Stomach (tissue), 9 donors: ENCODE data around the gene PRAMEF1. TPM values are rescaled to one million over a fixed set of nuclear protein-coding genes. Genes with fewer than 3 reads are reported as not detected.

Experiments
- DNase-seq, 2 donors: peaks; one replicate each; pipeline versions ENCODE4 v3.0.0 to v3.0.0-alpha.2; 2013 to 2019
- H3K27ac ChIP-seq, 5 donors: fragments of 200-600 bp in 4 of 5; sonication (generic) in 4 of 5; one replicate each; pipeline ENCODE4 v1.5.1; 2013 to 2019; ENCODE audit warnings: mild to moderate bottlenecking in 1 of 5, moderate library complexity in 1 of 5
- H3K27me3 ChIP-seq, 3 donors: fragments of 200-600 bp; sonication (generic); one replicate each; pipeline ENCODE4 v1.5.1; 2017 to 2019; ENCODE audit warnings: mixed run types in 1 of 3
- H3K36me3 ChIP-seq, 4 donors: fragments of 200-600 bp; sonication (generic); 1 replicate in 3 of 4; 2 replicates in 1 of 4; pipeline ENCODE4 v1.5.1; 2016 to 2019
- H3K4me1 ChIP-seq, 4 donors: fragments of 200-600 bp; sonication (generic); one replicate each; pipeline ENCODE4 v1.5.1; 2016 to 2019
- H3K4me3 ChIP-seq, 4 donors: fragments of 200-600 bp; sonication (generic) in 3 of 4; one replicate each; pipeline ENCODE4 v1.5.1; 2016 to 2019; ENCODE audit warnings: mild to moderate bottlenecking in 1 of 4
- H3K9me3 ChIP-seq, 4 donors: fragments of 200-600 bp; sonication (generic); one replicate each; pipeline ENCODE4 v1.5.1; 2016 to 2019
- CTCF ChIP-seq, 7 experiments: fragments of 450-650 bp in 4 of 7; fragments of 200-600 bp in 3 of 7; sonication (generic) in 3 of 7; IDR thresholded peaks; one replicate each; pipeline ENCODE4 v1.5.1; 2016 to 2019; ENCODE audit warnings: antibody characterized with exemption in 7 of 7, control low read depth in 2 of 7, mild to moderate bottlenecking in 1 of 7
- EP300 ChIP-seq: sonication (generic); formaldehyde crosslinking; IDR thresholded peaks from one replicate; pipeline ENCODE4 v1.6.1; 2017; ENCODE audit warnings: antibody characterized with exemption
- POLR2A ChIP-seq, 4 donors: fragments of 450-650 bp; IDR thresholded peaks; one replicate each; pipeline ENCODE4 v1.6.1; 2016; ENCODE audit warnings: antibody characterized with exemption in 4 of 4, control low read depth in 2 of 4, mild to moderate bottlenecking in 1 of 4, moderate library complexity in 1 of 4
- POLR2AphosphoS5 ChIP-seq, 3 donors: sonication (generic); formaldehyde crosslinking; IDR thresholded peaks; one replicate each; pipeline ENCODE4 v1.6.1; 2016; ENCODE audit warnings: antibody characterized with exemption in 3 of 3
- WGBS, 5 donors: extraction: QIAGEN DNeasy Blood & Tissue Kit in 3 of 5; methylation state at CpG; one replicate each; pipeline versions ENCODE4 v1.1.5 to v1.1.7; 2013 to 2018; 5-methylcytosine and 5-hydroxymethylcytosine counted together
- intact Hi-C: fragments of 100-400 bp; cut with DNase I; formaldehyde crosslinking; loops from one replicate; pipeline ENCODE4 v1.15.1; 2023; ENCODE audit warnings: low total_unique reads
- polyA plus RNA-seq, 3 donors: library from polyadenylated mRNA; stranded (reverse); fragments of 200-250 nt; gene quantifications; one replicate each; pipeline ENCODE4 v1.2.3, GENCODE V29; 2013
- total RNA-seq, 5 donors: library from RNA; depleted of rRNA; stranded (reverse); fragments of >200 nt; gene quantifications; one replicate each; pipeline versions ENCODE4 v1.1.0 to v1.2.3, GENCODE V29; 2014 to 2016
- donor health status: healthy with polysubstance abuse.
- donor health status: Bipolar disorder and iron deficiency.
- donor health status: healthy.

The PRAMEF1 gene
- total and polyA plus RNA-seq, 8 donors = not detected

GRCh38 chr1:12763479-12763878, 27.7 kb upstream of the PRAMEF1 start:
- no peaks in the 10 kb centered on the region for H3K9me3 ChIP-seq
- intact Hi-C loops = no loop called here
- no peaks in the 10 kb centered on the region for H3K36me3 ChIP-seq
- no peak overlapping the region for H3K4me3 ChIP-seq
- peaks cover 0 to 26% (median 0%) of the 10 kb centered on the region in 3 donors for H3K27me3 ChIP-seq
- 59 to 75% (median 69%) methylated on average over 4 of the region's 4 CpGs for WGBS, 5 donors
- TF ChIP-seq CTCF (IDR thresholded peaks at IDR 0.05) (no peak), POLR2A (IDR thresholded peaks at IDR 0.05) (no peak), EP300 (no peak), POLR2AphosphoS5 (IDR thresholded peaks at IDR 0.05) (no peak)
- no peak overlapping the region for H3K27ac ChIP-seq
- H3K4me1 ChIP-seq = no peaks in the 10 kb centered on the region
- no peak for DNase-seq

- H3K4me3 ChIP-seq = no peak overlapping the region
- no peaks in the 10 kb centered on the region for H3K9me3 ChIP-seq
- no peak for TF ChIP-seq POLR2AphosphoS5 (IDR thresholded peaks at IDR 0.05)
- no peak for TF ChIP-seq EP300
- TF ChIP-seq POLR2A (IDR thresholded peaks at IDR 0.05) = no peak
- no peak for TF ChIP-seq CTCF (IDR thresholded peaks at IDR 0.05)
- no peaks in the 10 kb centered on the region for H3K4me1 ChIP-seq
- no peaks in the 10 kb centered on the region for H3K36me3 ChIP-seq
- no peak overlapping the region for H3K27ac ChIP-seq
- no peak for DNase-seq
- intact Hi-C loops = no loop called here
- peaks cover 0 to 27% (median 0%) of the 10 kb centered on the region in 3 donors for H3K27me3 ChIP-seq
- WGBS, 5 donors = 52 to 68% (median 59%) methylated on average over 5 of the region's 5 CpGs
Observed at GRCh38 chr1:12764016-12764415, 27.2 kb upstream of the PRAMEF1 start.

GRCh38 chr1:12769031-12769430, 22.2 kb upstream of the PRAMEF1 start:
- Histone ChIP-seq H3K4me1 (no peaks in the 10 kb centered on the region), H3K27me3 (peaks cover 0 to 35% (median 5%) of the 10 kb centered on the region in 3 donors), H3K27ac (no peak overlapping the region), H3K36me3 (no peaks in the 10 kb centered on the region), H3K9me3 (no peaks in the 10 kb centered on the region), H3K4me3 (no peak overlapping the region)
- no peak for DNase-seq
- TF ChIP-seq EP300 (no peak), CTCF (IDR thresholded peaks at IDR 0.05) (no peak), POLR2AphosphoS5 (IDR thresholded peaks at IDR 0.05) (no peak), POLR2A (IDR thresholded peaks at IDR 0.05) (no peak)
- intact Hi-C loops = no loop called here
- 29 to 83% (median 60%) methylated on average over 1 to 2 of the region's 2 CpGs for WGBS, 5 donors

- no peak for DNase-seq
- H3K4me1 ChIP-seq = no peaks in the 10 kb centered on the region
- TF ChIP-seq EP300 (no peak), POLR2AphosphoS5 (IDR thresholded peaks at IDR 0.05) (no peak), POLR2A (IDR thresholded peaks at IDR 0.05) (no peak), CTCF (IDR thresholded peaks at IDR 0.05) (no peak)
- no peaks in the 10 kb centered on the region for H3K36me3 ChIP-seq
- H3K27me3 ChIP-seq = peaks cover 0 to 35% (median 5%) of the 10 kb centered on the region in 3 donors
- H3K4me3 ChIP-seq = no peak overlapping the region
- H3K27ac ChIP-seq = no peak overlapping the region
- H3K9me3 ChIP-seq = no peaks in the 10 kb centered on the region
- intact Hi-C loops = no loop called here
- WGBS, 5 donors = 47 to 56% (median 53%) methylated on average over 7 of the region's 7 CpGs
Observed at GRCh38 chr1:12769976-12770505, 21.2 kb upstream of the PRAMEF1 start.
